ENCODE measurements around the gene CTSC.

The CTSC gene

GRCh38 chr11:88318017-88318416, 19.5 kb downstream of the CTSC start:
- H3K27ac ChIP-seq (ENCODE audit: low read depth, low read length, severe bottlenecking): no peak overlapping the region
- H3K4me1 ChIP-seq (ENCODE audit: control insufficient read depth, insufficient read depth, low read length, poor library complexity, severe bottlenecking): peaks cover 10% of the 10 kb centered on the region
- WGBS, 2 experiments (ENCODE audit: insufficient coverage in 2 of 2): no CpG with 5 or more reads among the region's 2 CpGs
- H3K36me3 ChIP-seq (ENCODE audit: control insufficient read depth, insufficient read depth, low read length): peaks cover 24% of the 10 kb centered on the region
- no peaks in the 10 kb centered on the region for H3K9me3 ChIP-seq (ENCODE audit: control insufficient read depth, low read length)
- no peak overlapping the region for H3K4me3 ChIP-seq (ENCODE audit: extremely low read depth, insufficient read depth, low read length, poor library complexity, severe bottlenecking)

- H3K4me1 ChIP-seq (ENCODE audit: control insufficient read depth, insufficient read depth, low read length, poor library complexity, severe bottlenecking): peaks cover 13% of the 10 kb centered on the region
- H3K36me3 ChIP-seq (ENCODE audit: control insufficient read depth, insufficient read depth, low read length): peaks cover 24% of the 10 kb centered on the region
- H3K9me3 ChIP-seq (ENCODE audit: control insufficient read depth, low read length): no peaks in the 10 kb centered on the region
- no peak overlapping the region for H3K4me3 ChIP-seq (ENCODE audit: extremely low read depth, insufficient read depth, low read length, poor library complexity, severe bottlenecking)
- no peak overlapping the region for H3K27ac ChIP-seq (ENCODE audit: low read depth, low read length, severe bottlenecking)
- 94 to 98% methylated on average over 2 to 5 of the region's 5 CpGs for WGBS, 2 experiments (ENCODE audit: insufficient coverage in 2 of 2)
Observed at GRCh38 chr11:88317536-88317935, 20.0 kb downstream of the CTSC start.

GRCh38 chr11:88315981-88316441, 21.5 kb downstream of the CTSC start:
- Histone ChIP-seq H3K4me1 (ENCODE audit: control insufficient read depth, insufficient read depth, low read length, poor library complexity, severe bottlenecking) (peaks cover 17% of the 10 kb centered on the region), H3K36me3 (ENCODE audit: control insufficient read depth, insufficient read depth, low read length) (peaks cover 16% of the 10 kb centered on the region), H3K27ac (ENCODE audit: low read depth, low read length, severe bottlenecking) (no peak overlapping the region), H3K4me3 (ENCODE audit: extremely low read depth, insufficient read depth, low read length, poor library complexity, severe bottlenecking) (no peak overlapping the region), H3K9me3 (ENCODE audit: control insufficient read depth, low read length) (no peaks in the 10 kb centered on the region)
- WGBS, 2 experiments (ENCODE audit: insufficient coverage in 2 of 2): 88 to 94% methylated on average over 2 to 3 of the region's 5 CpGs

- no peak overlapping the region for H3K27ac ChIP-seq (ENCODE audit: low read depth, low read length, severe bottlenecking)
- WGBS, 2 experiments (ENCODE audit: insufficient coverage in 2 of 2): 100% methylated on average over 1 of the region's 2 CpGs; no CpG with 5 or more reads in 1 of the 2 experiments
- H3K4me3 ChIP-seq (ENCODE audit: extremely low read depth, insufficient read depth, low read length, poor library complexity, severe bottlenecking): no peak overlapping the region
- peaks cover 21% of the 10 kb centered on the region for H3K36me3 ChIP-seq (ENCODE audit: control insufficient read depth, insufficient read depth, low read length)
- peaks cover 12% of the 10 kb centered on the region for H3K4me1 ChIP-seq (ENCODE audit: control insufficient read depth, insufficient read depth, low read length, poor library complexity, severe bottlenecking)
- H3K9me3 ChIP-seq (ENCODE audit: control insufficient read depth, low read length): no peaks in the 10 kb centered on the region
Observed at GRCh38 chr11:88315015-88315414, 22.5 kb downstream of the CTSC start.

GRCh38 chr11:88313441-88313840, 24.1 kb downstream of the CTSC start:
- H3K27ac ChIP-seq (ENCODE audit: low read depth, low read length, severe bottlenecking): no peak overlapping the region
- H3K4me1 ChIP-seq (ENCODE audit: control insufficient read depth, insufficient read depth, low read length, poor library complexity, severe bottlenecking): peaks cover 12% of the 10 kb centered on the region
- H3K9me3 ChIP-seq (ENCODE audit: control insufficient read depth, low read length): no peaks in the 10 kb centered on the region
- WGBS, 2 experiments (ENCODE audit: insufficient coverage in 2 of 2): 100% methylated on average over 1 of the region's 2 CpGs; no CpG with 5 or more reads in 1 of the 2 experiments
- H3K4me3 ChIP-seq (ENCODE audit: extremely low read depth, insufficient read depth, low read length, poor library complexity, severe bottlenecking): no peak overlapping the region
- peaks cover 30% of the 10 kb centered on the region for H3K36me3 ChIP-seq (ENCODE audit: control insufficient read depth, insufficient read depth, low read length)

GRCh38 chr11:88312628-88313027, 24.9 kb downstream of the CTSC start:
- H3K27ac ChIP-seq (ENCODE audit: low read depth, low read length, severe bottlenecking): no peak overlapping the region
- WGBS, 2 experiments (ENCODE audit: insufficient coverage in 2 of 2): no CpG with 5 or more reads among the region's 1 CpG
- H3K4me3 ChIP-seq (ENCODE audit: extremely low read depth, insufficient read depth, low read length, poor library complexity, severe bottlenecking): no peak overlapping the region
- no peaks in the 10 kb centered on the region for H3K9me3 ChIP-seq (ENCODE audit: control insufficient read depth, low read length)
- H3K4me1 ChIP-seq (ENCODE audit: control insufficient read depth, insufficient read depth, low read length, poor library complexity, severe bottlenecking): peaks cover 12% of the 10 kb centered on the region
- peaks cover 38% of the 10 kb centered on the region for H3K36me3 ChIP-seq (ENCODE audit: control insufficient read depth, insufficient read depth, low read length)

GRCh38 chr11:88310246-88310645, 27.3 kb downstream of the CTSC start:
- peaks cover 12% of the 10 kb centered on the region for H3K4me1 ChIP-seq (ENCODE audit: control insufficient read depth, insufficient read depth, low read length, poor library complexity, severe bottlenecking)
- peaks cover 50% of the 10 kb centered on the region for H3K36me3 ChIP-seq (ENCODE audit: control insufficient read depth, insufficient read depth, low read length)
- H3K4me3 ChIP-seq (ENCODE audit: extremely low read depth, insufficient read depth, low read length, poor library complexity, severe bottlenecking): no peak overlapping the region
- no CpG with 5 or more reads among the region's 1 CpG for WGBS, 2 experiments (ENCODE audit: insufficient coverage in 2 of 2)
- H3K27ac ChIP-seq (ENCODE audit: low read depth, low read length, severe bottlenecking): no peak overlapping the region
- H3K9me3 ChIP-seq (ENCODE audit: control insufficient read depth, low read length): no peaks in the 10 kb centered on the region

GRCh38 chr11:88308576-88308975, 29.0 kb downstream of the CTSC start:
- peaks cover 10% of the 10 kb centered on the region for H3K4me1 ChIP-seq (ENCODE audit: control insufficient read depth, insufficient read depth, low read length, poor library complexity, severe bottlenecking)
- H3K9me3 ChIP-seq (ENCODE audit: control insufficient read depth, low read length): no peaks in the 10 kb centered on the region
- peaks cover 59% of the 10 kb centered on the region for H3K36me3 ChIP-seq (ENCODE audit: control insufficient read depth, insufficient read depth, low read length)
- H3K27ac ChIP-seq (ENCODE audit: low read depth, low read length, severe bottlenecking): no peak overlapping the region
- WGBS, 2 experiments (ENCODE audit: insufficient coverage in 2 of 2): 50% methylated on average over 1 of the region's 2 CpGs; no CpG with 5 or more reads in 1 of the 2 experiments
- H3K4me3 ChIP-seq (ENCODE audit: extremely low read depth, insufficient read depth, low read length, poor library complexity, severe bottlenecking): no peak overlapping the region

- Histone ChIP-seq H3K27ac (ENCODE audit: low read depth, low read length, severe bottlenecking) (no peak overlapping the region), H3K9me3 (ENCODE audit: control insufficient read depth, low read length) (no peaks in the 10 kb centered on the region), H3K4me1 (ENCODE audit: control insufficient read depth, insufficient read depth, low read length, poor library complexity, severe bottlenecking) (peaks cover 8% of the 10 kb centered on the region), H3K36me3 (ENCODE audit: control insufficient read depth, insufficient read depth, low read length) (peaks cover 66% of the 10 kb centered on the region), H3K4me3 (ENCODE audit: extremely low read depth, insufficient read depth, low read length, poor library complexity, severe bottlenecking) (no peak overlapping the region)
- 69 to 81% methylated on average over 3 to 5 of the region's 11 CpGs for WGBS, 2 experiments (ENCODE audit: insufficient coverage in 2 of 2)
Observed at GRCh38 chr11:88307749-88308425, 29.6 kb downstream of the CTSC start.

GRCh38 chr11:88306785-88307184, 30.8 kb downstream of the CTSC start:
- Histone ChIP-seq H3K4me3 (ENCODE audit: extremely low read depth, insufficient read depth, low read length, poor library complexity, severe bottlenecking) (no peak overlapping the region), H3K27ac (ENCODE audit: low read depth, low read length, severe bottlenecking) (no peak overlapping the region), H3K36me3 (ENCODE audit: control insufficient read depth, insufficient read depth, low read length) (peaks cover 63% of the 10 kb centered on the region), H3K9me3 (ENCODE audit: control insufficient read depth, low read length) (no peaks in the 10 kb centered on the region), H3K4me1 (ENCODE audit: control insufficient read depth, insufficient read depth, low read length, poor library complexity, severe bottlenecking) (no peaks in the 10 kb centered on the region)
- 100% methylated on average over 1 of the region's 2 CpGs for WGBS, 2 experiments (ENCODE audit: insufficient coverage in 2 of 2)

GRCh38 chr11:88305430-88305829, 32.1 kb downstream of the CTSC start:
- Histone ChIP-seq H3K27ac (ENCODE audit: low read depth, low read length, severe bottlenecking) (no peak overlapping the region), H3K36me3 (ENCODE audit: control insufficient read depth, insufficient read depth, low read length) (peaks cover 66% of the 10 kb centered on the region)
- no CpG with 5 or more reads among the region's 1 CpG for WGBS, 2 experiments (ENCODE audit: insufficient coverage in 2 of 2)

More at GRCh38 chr11:88305430-88305829, 32.1 kb downstream of the CTSC start:
- Histone ChIP-seq H3K4me1 (ENCODE audit: control insufficient read depth, insufficient read depth, low read length, poor library complexity, severe bottlenecking) (no peaks in the 10 kb centered on the region), H3K9me3 (ENCODE audit: control insufficient read depth, low read length) (no peaks in the 10 kb centered on the region), H3K4me3 (ENCODE audit: extremely low read depth, insufficient read depth, low read length, poor library complexity, severe bottlenecking) (no peak overlapping the region)
